HL-60/S4 treated with retinoic acid at 250 ng/mL for 4 days and 3 days (cell line): Measurements from ENCODE around the gene MYH6.
"Not testable (repeated sequence)": the region's sequence is repeated elsewhere in the genome, so short reads cannot be mapped to it uniquely, and the experiment has no call there.

ENCODE experiments used
- in situ Hi-C: fragments of 300-500 bp; cut with MboI; formaldehyde crosslinking; loops from 2 replicates; pipeline ENCODE4 v1.7.0; 2022; ENCODE audit warnings: low sequenced_read_pairs

MYH6 gene

GRCh38 chr14:23415821-23416778 is 8.0 kb upstream of the MYH6 start:
- in situ Hi-C loops, result no loop called here

GRCh38 chr14:23414906-23415820 is 7.1 kb upstream of the MYH6 start:
- in situ Hi-C loops, result no loop called here

- in situ Hi-C loops, result no loop called here
Observed at GRCh38 chr14:23414254-23414653, 6.2 kb upstream of the MYH6 start.

- in situ Hi-C loops, result no loop called here
Observed at GRCh38 chr14:23413681-23414080, 5.6 kb upstream of the MYH6 start.

GRCh38 chr14:23411563-23412525 is 3.8 kb upstream of the MYH6 start:
- in situ Hi-C loops, result no loop called here

- in situ Hi-C loops, result no loop called here
Observed at GRCh38 chr14:23409966-23410635, 2.0 kb upstream of the MYH6 start.

DNA sequence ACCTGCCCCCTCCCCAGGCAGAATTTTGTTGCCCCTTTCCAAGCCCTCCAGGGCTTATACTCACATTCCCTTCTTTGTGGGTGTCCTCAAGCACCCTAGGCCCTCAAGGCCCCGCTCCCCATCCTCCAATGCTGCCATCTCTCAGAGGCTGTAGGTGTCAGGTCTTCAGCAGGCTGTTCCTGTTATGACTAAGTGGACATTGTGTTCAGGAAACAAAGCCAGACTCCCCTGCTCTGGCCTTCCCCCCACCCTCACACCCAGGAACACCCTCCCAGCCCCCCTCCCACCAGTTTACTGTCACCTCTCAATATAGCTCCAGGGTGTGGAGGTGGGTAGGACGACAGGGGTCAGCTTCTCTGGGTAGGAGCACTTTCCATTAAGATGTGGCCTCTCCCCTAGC is 1.4 kb upstream of the MYH6 start:
- in situ Hi-C loops, result no loop called here

DNA sequence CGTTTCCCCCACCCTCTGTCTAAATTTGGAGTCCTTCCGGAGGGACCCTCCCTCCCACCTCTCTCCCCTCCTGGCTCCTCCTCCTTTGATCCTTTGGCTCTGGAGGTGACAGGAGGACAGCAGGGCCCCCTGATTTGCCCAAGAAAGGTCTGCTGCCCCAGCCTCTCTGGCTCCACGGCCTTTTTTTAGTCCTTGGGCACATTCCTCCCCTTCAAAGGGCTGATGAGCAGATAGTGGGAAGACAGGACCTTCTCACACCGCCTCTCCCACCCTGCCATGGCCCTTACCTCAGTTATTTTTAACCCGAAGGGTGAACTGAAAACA is 196 bp upstream of the MYH6 start:
- in situ Hi-C loops, result no loop called here

DNA sequence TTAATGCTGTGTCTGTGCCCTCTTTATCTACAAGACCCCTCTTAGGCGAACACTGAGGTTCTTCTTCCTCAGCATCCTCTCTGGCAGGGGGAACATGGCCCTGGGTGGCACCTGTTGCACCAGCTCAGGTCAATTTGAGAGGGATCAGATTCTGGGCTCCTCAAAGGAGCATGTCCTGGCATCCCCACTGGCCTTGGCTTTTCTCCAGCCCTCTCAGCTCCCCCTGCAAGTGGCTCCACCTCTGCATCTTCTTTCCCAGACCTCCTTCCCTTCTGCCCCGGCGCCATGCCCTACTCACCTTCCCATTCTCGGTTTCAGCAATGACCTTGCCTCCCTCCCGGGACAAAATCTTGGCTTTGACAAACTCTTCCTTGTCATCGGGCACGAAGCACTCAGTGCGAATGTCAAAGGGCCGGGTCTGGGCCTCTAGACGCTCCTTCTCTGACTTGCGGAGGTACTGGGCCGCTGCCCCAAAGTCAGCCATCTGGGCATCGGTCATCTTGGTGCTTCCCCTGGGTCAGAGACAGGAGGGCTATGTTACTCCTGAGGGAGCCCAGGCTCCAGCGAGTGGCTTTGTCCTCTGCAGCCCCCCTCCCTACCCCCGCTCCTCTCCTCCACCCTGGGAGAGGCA is 1.2 kb downstream of the MYH6 start:
- in situ Hi-C loops, result no loop called here

DNA sequence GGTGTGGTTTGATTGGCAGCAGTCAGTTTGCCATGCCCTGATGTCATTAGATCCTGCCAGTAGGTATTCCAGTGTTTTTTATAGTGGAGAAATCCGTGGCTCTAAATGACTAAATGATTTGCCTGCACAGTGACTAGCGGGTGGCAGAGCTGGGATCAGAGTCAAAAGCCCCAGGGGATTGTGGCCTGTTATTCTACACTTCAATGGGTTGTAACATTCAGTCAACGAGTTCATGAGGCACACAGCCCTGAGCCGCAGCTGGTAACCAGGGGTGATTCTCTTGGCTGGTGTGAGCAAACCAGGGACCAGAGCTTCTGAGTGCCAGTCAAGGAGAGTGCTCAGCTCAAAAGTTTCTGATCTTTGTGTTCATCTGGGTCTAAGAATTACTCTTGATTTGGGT is 1.8 kb downstream of the MYH6 start:
- in situ Hi-C loops, result no loop called here

- in situ Hi-C loops, result no loop called here
Observed at GRCh38 chr14:23405516-23406025, 2.5 kb downstream of the MYH6 start.

DNA sequence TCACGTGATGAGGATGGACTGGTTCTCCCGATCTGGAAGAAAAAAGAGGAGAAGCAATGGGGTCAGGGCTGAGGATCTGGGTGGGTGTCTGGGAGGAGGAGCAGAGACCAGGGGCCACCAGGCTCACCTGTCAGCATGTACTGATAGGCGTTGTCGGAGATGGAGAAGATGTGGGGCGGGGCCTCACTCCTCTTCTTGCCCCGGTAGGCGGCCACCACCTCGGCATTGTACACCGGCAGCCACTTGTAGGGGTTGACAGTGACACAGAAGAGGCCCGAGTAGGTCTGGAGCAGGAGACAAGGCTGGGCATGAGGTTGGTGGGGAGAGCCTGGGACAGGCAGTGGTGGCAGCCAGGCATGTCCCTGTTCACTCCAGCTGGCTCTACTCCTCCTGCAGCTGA is 3.0 kb downstream of the MYH6 start:
- in situ Hi-C loops, result no loop called here

GRCh38 chr14:23404331-23404900 is 3.7 kb downstream of the MYH6 start:
- in situ Hi-C loops, result no loop called here

GRCh38 chr14:23403908-23404307 is 4.2 kb downstream of the MYH6 start:
- in situ Hi-C loops, result no loop called here

GRCh38 chr14:23403139-23403438 is 5.0 kb downstream of the MYH6 start:
- in situ Hi-C loops, result no loop called here

- in situ Hi-C loops, result no loop called here
Observed at GRCh38 chr14:23402296-23403138, 5.6 kb downstream of the MYH6 start.

DNA sequence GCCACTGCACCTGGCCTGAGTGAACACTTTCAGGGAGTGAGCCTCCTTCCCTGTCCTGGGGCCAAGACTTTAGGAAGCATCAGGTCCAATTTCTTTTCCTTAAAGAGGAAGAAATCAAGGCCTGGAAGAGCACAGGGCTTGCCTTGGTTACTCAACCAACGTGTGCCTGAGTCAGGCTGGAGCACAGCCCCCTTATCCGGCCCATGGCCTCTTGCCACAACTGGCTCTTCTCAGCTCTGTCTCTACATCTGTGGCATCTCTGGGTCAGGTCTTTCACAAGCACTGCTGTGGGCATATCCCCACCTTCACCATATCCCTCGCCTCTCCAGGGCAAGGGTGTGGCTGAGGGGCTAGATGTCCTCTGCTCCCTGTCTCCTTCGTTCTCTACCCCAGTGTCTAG is 6.8 kb downstream of the MYH6 start:
- in situ Hi-C loops, result no loop called here

DNA sequence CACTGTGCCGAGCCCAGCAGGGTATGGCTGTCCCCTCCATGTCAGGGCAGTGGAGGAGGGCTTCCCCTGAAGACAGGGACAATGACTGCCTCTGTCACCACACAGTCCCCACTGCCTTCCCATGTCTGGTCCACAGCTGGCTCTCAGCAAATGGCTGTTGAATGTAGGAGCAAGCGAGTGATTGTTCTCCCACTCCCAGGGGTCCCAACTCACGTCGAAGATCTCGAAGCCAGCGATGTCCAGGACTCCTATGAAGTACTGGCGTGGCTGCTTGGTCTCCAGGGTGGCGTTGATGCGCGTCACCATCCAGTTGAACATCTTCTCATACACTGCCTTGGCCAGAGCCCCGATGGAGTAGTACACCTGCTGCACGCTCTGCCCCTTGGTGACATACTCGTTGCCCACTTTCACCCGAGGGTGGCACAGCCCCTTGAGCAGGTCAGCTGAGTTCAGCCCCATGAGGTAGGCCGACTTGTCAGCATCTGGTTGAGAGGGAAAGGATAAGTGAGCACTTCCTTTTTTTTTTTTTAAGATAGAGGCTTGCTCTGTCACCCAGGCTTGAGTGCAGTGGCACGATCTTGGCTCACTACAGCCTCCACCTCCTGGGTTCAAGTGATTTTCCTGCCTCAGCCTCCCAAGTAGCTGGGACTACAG is 7.5 kb downstream of the MYH6 start:
- in situ Hi-C loops, result not testable (repeated sequence)
